Stimulated activated CD4-positive, alpha-beta T cell treated with anti-CD3 and anti-CD28 coated beads, Interleukin-1b, Interleukin-23, amount 100 ng/mL, for 48 hours (primary cell): ENCODE results near the gene SLC25A17.
"Not testable (repeated sequence)": the region's sequence is repeated elsewhere in the genome, so short reads cannot be mapped to it uniquely, and the experiment has no call there.

ENCODE experiments used
- DNase-seq: peaks from one replicate; pipeline ENCODE4 v3.0.0-alpha.2; 2020

SLC25A17 gene

GRCh38 chr22:40818192-40818746 is 877 bp downstream of the SLC25A17 start:
- DNase-seq = no peak

DNA sequence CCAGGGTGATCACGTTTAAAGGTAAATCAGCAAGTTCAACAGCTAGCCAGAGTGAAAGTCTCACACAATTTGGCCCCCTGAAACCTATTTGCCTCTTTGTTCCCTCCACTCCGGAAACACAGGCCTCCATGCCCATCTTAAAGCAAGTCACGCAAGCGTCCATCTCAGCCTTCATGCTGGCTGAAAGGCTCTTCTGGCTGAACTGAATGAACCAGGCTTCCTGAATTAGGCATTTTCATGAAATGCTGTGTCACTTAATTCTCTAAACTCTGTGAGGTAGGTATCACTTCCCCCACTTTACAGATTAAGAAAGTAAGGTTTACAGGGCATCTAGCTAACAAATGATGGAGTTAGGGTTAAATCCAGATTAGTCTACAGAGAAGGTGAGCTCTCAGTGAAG is 1.4 kb downstream of the SLC25A17 start:
- no peak for DNase-seq

- no peak for DNase-seq
These were observed 5.2 kb downstream of the SLC25A17 start for GRCh38 chr22:40813912-40814315.

GRCh38 chr22:40808018-40808841 is 10.9 kb downstream of the SLC25A17 start:
- no peak for DNase-seq

DNA sequence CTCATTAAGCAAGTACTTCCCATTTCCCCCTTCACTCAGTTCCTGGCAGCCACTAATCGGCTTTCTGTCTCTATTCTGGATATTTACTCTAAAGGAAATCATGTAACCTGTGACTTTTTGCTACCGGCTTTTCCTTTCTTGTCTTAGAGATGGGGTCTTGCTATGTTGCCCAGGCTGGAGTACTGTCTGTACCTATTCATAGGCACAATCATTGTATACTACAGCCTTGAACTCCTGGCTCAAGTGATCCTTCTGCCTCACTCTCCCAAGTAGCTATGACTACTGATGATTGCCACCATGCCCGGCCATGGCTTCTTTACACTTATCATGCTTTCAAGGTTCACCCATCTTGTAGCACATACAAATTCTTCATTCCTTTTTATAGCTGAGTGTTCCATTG is 12.4 kb downstream of the SLC25A17 start:
- DNase-seq = no peak

- DNase-seq = no peak
These were observed 13.4 kb downstream of the SLC25A17 start for GRCh38 chr22:40805699-40806203.

DNA sequence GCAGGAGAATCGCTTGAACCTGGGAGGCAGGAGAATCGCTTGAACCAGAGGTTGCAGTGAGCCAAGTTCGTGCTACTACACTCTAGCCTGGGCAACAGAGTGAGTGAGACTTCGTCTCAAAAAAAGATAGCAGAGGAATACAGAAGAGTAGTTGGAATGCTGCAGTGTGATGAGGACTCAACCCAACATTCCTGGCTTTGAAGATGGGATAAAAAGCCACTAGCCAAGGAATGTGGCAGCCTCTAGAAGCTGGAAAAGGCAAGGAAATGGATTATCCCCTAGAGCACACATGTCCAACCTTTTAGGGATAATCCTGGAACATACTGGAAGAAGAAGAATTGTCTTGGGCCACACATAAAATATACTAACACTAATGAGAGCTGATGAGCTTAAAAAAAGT is 13.9 kb downstream of the SLC25A17 start:
- no peak for DNase-seq

DNA sequence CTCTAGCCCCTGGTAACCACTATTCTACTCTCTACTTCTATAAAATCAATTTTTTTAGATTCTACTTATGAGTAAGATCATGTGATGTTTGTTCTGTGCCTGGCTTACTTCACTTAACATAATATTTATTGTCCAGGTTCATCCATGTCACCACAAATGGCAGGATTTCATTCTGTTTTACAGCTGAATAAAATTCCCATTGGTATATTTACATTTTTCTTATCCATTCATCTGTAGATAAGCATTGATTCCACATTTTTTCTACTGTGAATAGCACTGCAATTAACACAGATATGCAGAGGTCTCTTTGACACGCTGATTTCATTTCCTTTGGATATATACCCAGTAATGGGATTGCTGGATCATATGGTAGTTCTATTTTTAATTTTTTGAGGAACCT is 15.8 kb downstream of the SLC25A17 start:
- DNase-seq = no peak

GRCh38 chr22:40799008-40799407 is 20.1 kb downstream of the SLC25A17 start:
- DNase-seq = no peak

- DNase-seq = no peak
These were observed 21.7 kb downstream of the SLC25A17 start for GRCh38 chr22:40797427-40797826.

- DNase-seq = no peak
These were observed 26.7 kb downstream of the SLC25A17 start for GRCh38 chr22:40792451-40792850.

DNA sequence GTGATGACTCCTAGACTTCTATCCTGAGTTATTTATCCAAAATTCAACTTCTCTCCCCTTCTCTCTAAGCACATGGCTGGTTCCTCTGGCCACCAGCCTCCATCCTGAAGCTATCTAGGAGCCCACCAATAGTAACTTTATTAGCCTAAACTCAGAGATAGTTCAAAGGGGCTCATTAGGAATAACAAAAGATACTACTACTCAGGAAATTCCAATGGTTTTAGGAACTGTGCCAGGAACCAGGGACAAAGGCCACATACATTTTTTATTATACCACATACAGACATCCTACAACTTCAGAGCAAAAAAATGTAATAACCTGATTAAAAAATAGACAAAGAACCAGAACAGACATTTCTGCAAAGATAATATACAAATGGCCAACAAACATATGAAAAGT is 27.9 kb downstream of the SLC25A17 start:
- DNase-seq = no peak

DNA sequence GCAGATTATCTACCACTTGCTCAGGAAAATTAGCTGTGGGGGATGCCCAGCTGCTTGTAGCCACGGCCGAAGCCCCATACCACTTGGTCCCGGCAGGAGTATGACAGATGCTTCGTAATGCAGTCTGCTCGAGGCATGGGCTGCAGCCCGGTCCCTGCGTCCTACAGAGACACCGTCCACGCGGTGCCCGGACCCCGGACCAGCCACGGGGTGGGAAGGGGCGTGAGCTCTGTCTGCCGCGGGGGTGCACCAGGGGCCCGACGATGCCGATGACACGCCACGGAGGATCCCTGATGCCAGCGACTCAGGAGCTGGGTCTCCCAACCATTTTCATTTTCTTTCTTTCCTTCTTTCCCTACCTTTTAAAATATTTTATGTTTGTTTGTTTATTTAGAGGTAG is 30.0 kb downstream of the SLC25A17 start:
- no peak for DNase-seq

DNA sequence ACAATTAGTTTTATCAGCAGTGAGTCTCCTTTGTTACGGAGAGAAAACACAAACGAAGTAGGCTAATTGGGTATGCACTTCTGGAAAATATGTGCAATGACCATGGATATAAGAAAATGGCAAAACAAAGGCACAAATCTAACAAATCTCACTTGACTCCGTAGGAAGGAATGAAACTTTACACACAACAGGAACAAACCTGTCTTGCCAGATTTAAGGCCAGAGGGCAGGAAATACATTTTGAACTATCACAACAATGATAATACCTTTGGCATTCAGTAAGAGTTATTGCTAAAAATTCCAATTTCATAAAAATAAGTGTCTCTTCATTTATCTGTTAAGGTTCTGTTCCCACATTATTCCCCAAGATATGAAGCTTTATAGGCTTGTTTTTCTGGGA is 36.6 kb downstream of the SLC25A17 start:
- DNase-seq = no peak

DNA sequence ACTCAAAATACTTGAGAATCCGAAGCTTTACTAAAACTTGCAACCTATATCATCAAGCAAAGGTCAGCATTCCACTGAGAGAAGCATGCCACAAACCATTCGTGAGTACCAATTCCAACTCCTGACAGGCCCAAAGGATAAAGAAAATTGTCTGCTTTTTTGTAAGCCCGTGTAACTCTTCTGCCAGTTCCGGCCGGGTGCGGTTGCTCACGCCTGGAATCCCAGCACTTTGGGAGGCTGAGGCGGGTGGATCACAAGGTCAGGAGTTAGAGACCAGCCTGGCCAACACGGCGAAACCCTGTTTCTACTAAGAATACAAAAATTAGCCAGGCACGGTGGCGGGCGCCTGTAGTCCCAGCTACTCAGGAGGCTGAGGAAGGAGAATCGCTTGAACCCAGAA is 37.4 kb downstream of the SLC25A17 start:
- not testable (repeated sequence) for DNase-seq

- DNase-seq = no peak
These were observed 49.4 kb downstream of the SLC25A17 start for GRCh38 chr22:40769761-40770160.

DNA sequence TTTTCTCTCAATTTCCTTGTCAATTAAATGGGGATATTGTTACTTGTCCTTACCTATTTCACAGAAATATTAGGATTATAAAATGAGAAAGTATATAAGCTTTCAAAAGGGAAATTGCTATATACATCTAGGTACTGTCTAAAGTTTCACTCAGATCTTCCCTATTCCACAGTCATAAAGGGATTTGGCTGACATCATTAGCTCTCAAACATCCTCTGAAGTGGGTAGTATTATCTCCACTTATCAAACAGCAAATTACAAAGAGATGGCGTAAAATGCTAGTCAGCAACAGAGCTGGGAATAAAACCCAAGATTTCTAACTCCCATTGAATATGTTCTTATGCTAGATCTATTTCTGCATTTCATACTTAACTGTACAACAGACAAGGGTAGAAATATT is 50.9 kb downstream of the SLC25A17 start:
- DNase-seq = no peak

DNA sequence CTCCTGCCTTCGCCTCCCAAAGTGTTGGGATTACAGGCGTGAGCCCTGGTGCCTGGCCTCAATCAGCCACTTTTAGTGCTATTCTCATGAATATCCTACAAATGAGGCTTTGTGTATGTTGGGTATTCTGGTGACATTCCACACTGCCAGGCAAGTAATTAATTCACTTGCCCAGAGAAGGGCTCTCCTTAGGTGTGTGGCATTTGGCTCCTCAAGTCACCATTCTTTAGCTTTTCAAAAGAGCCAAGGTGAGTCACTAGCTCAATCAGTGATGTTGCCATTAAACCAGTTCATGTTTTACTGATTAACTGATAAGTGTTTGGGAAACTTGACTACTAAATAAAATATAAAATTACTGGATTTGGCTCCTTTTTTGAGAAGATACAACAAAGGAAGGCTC is 52.2 kb downstream of the SLC25A17 start:
- no peak for DNase-seq

DNA sequence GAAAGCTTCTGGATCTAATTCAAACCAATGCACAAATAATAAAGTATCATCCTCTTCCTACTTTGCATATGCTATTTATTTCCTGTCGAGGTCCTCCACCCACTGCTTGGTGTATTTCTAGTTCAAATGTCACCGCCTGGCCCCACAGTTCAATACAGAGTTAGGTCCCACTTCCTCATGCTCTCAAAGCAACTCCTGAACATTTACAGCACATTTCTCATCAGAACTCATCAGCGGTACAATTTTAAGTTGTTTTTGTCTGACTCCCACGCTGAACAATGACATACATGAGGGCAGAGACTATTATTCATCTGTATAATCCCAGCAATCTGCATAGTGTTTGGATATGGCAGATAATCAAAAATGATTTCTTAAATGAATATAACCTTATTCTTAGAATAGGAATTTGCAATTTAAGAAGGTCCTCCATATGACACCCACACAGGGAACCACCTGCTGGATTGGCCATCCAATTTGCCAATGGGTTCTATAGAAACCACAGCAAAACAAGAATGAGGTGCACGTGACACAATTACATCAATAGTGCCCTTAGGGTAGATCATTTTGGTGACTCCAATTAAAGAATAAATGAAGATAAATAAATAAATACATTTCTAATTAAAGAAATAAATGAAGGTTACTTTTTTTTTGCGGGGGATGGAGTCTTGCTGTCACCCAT is 54.2 kb downstream of the SLC25A17 start:
- no peak for DNase-seq

- no peak for DNase-seq
These were observed 59.8 kb downstream of the SLC25A17 start for GRCh38 chr22:40759294-40759840.

DNA sequence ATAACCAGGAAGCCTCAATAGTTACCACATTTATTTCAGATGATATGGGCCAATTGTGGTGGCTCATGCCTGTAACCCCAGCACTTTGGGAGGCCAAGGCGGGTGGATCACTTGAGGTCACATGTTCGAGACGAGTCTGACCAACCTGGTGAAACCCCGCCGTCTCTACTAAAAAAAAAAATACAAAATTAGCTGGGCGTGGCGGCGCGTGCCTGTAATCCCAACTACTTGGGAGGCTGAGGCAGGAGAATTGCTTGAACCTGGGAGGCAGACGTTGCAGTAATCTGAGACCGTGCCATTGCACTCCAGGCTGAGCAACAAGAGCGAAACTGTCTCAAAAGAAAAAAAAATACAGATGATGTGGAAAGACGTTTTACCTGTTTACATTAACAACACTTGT is 60.3 kb downstream of the SLC25A17 start:
- DNase-seq = not testable (repeated sequence)

DNA sequence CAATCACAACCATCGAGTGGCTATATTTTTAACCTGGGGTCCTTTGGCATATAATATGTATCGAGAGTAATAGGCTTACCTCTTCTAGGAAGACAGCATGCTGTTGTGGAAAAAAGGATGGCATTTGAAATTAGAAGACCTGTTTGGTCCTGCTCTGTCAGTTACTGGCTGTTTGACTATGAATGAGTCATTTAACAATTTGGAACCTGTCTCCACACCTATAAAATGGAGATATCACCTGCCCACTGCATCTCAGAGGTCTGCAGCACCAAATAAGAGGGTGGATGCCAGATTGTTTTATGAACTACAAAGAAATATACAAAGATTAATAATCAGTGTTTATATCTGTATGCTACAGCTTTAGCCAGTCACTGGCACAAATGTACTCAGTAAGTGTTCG is 60.8 kb downstream of the SLC25A17 start:
- DNase-seq = no peak

GRCh38 chr22:40757071-40757470 is 62.1 kb downstream of the SLC25A17 start:
- no peak for DNase-seq

DNA sequence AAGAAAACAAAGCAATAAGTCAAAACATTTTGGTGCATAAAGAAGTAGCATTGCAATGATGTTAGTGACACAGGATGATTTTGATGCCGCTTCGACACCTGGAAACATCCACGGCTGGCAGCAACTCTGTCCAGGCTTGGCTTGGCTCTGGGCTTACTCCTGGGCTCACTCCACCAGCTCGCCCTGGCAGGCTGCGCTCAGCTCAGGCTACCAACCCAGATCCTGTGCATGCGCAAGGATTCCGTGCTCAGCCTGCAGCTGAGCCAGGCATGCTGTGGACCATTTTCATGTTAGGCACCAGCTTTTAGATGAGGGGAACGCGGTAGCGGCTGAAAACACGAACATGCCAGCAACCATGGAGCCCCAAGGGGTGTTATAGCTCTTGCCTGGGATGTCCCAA is 66.0 kb downstream of the SLC25A17 start:
- DNase-seq = no peak
